ENCODE data around the gene TREML4. TPM values are rescaled to one million over a fixed set of nuclear protein-coding genes. Genes with fewer than 3 reads are reported as not detected.

Gene TREML4
- total RNA-seq, 2 experiments from 2014 or later: not detected

DNA sequence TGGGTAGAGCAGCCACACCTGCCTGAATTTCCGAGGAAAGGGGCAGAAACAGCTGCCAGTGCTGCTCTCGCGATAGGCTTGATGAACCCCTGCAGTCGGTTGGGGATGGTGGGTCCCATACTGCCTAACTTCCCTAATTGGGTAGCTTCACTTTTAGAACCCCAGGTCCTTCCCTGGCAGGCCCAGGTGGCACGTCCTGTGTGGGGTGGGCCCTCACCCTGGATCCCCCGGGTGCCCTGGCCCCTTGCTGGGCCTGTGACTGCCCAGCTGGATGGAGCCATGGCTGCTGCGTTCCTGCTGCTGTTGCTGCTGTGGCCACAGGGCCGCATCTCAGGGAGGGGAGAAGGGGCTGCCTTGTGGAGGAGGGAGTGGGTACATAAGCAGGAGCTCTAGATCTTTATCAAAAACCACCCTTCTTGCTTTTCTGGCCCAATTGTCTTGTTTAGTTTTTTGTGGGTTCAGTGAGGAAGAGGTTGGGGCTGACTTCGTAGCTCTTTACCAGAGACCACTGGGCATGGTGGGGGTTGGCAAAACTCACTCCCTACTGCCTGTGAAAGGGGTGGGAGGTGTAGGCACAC lies 19.2 kb downstream of the TREML4 start:
- Mint-ChIP-seq H3K27me3 (no peaks in the 10 kb centered on the region), H3K4me1 (ENCODE audit: low read depth) (peaks cover 12% of the 10 kb centered on the region), H3K4me3 (no peak overlapping the region), H3K9me3 (no peaks in the 10 kb centered on the region), H3K27ac (no peak overlapping the region), H3K36me3 (ENCODE audit: low read depth) (no peaks in the 10 kb centered on the region)
- intact Hi-C loops (cut with micrococcal nuclease): no loop called here
- no peak for ATAC-seq
- ChIA-PET POLR2A (no interaction called here), CTCF (interaction anchor here (0.7 kb wide), 1 partner anchor 121 kb away, joined by 3 read pairs; no protein-coding TSS in a partner anchor)
- DNase-seq: no peak
- TF ChIP-seq CTCF (IDR thresholded peaks at IDR 0.05): no peak

DNA sequence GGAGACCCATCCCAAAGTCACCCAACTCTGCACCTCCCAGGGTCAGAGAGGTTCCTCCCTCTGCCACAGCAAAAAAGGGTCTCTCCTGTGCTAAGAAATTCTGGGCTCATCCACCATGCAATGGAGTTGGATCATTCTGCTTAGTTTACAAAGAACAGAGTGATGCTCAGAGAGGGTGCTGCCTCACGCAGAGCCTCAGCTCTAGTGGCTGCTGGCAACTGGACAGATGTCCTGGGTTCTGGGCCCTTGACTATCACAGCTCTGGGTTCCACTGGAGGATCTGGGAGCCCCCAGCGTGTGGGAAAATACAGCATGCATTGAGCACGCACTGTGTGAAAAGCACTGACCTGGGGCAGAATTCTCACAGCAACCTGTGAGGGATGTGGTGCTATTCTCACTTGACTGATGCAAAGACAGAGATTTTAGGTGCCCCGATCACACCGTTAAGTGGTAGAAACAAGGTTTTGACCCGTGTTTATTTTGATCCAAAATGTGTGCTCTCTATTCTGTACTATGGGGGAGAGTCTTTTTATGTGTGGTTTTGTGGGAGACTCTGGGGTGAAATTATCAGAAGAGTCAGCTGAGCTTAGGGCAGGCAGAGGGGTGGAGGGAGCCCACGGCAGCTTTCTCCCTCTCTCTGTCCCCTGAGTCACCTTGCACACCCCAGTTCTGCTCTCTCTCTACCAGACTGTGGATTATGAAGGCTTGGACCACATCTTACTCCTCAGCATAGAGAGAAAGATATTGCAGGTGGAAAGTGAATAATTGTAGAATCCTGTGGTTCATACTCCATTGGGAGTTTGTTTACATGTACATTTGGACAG lies 19.9 kb downstream of the TREML4 start:
- Mint-ChIP-seq H3K27me3 (no peaks in the 10 kb centered on the region), H3K27ac (no peak overlapping the region), H3K4me3 (no peak overlapping the region), H3K4me1 (ENCODE audit: low read depth) (peaks cover 12% of the 10 kb centered on the region), H3K36me3 (ENCODE audit: low read depth) (no peaks in the 10 kb centered on the region), H3K9me3 (no peaks in the 10 kb centered on the region)
- TF ChIP-seq CTCF (IDR thresholded peaks at IDR 0.05): no peak
- intact Hi-C loops (cut with micrococcal nuclease): no loop called here
- CTCF ChIA-PET: interaction anchor here (0.7 to 1.8 kb wide), 2 partner anchors 87 to 120 kb away, joined by 3 to 4 read pairs; no protein-coding TSS in a partner anchor
- POLR2A ChIA-PET: no interaction called here
- ATAC-seq: no peak
- DNase-seq: no peak

- POLR2A ChIA-PET: no interaction called here
- no peak for ATAC-seq
These were observed 24.4 kb downstream of the TREML4 start for GRCh38 chr6:41252401-41253169.

DNA sequence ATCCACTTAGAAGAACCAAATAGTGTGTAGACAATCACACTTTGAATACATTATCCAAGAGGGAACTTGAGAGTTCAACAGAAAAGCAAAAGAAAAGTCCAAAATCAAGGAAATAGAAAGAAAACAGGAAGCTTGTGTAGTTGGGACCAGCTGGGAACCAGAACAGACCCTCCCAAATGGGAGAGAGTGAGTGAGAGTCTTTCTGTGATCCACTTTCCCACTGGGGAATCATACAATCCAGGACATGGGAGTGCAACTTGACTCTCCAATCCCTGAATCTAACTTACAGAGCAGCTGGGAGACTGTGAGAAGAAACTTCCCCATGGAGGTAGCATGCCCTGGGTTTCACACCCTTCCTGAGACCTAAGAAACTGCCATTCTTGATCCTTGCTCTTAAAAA lies 27.0 kb downstream of the TREML4 start:
- ChIA-PET CTCF (interaction anchor here (1.5 kb wide), 1 partner anchor 17 kb away, joined by 3 read pairs; no protein-coding TSS in a partner anchor), POLR2A (interaction anchor here (0.6 kb wide), 1 partner anchor 490 kb away, joined by 3 read pairs; no protein-coding TSS in a partner anchor)
- H3K9me3 Mint-ChIP-seq: peaks cover 8% of the 10 kb centered on the region

More at GRCh38 chr6:41252401-41253169, 24.4 kb downstream of the TREML4 start:
- H3K4me3 Mint-ChIP-seq: no peak overlapping the region
- H3K9me3 Mint-ChIP-seq: no peaks in the 10 kb centered on the region
- H3K27ac Mint-ChIP-seq: no peak overlapping the region
- no peaks in the 10 kb centered on the region for H3K27me3 Mint-ChIP-seq
- intact Hi-C loops (cut with micrococcal nuclease): no loop called here
- peaks cover 18% of the 10 kb centered on the region for H3K4me1 Mint-ChIP-seq (ENCODE audit: low read depth)
- DNase-seq: no peak
- TF ChIP-seq CTCF (IDR thresholded peaks at IDR 0.05): no peak
- CTCF ChIA-PET: interaction anchor here (1.0 kb wide), 1 partner anchor 32 kb away, joined by 3 read pairs; no protein-coding TSS in a partner anchor
- H3K36me3 Mint-ChIP-seq (ENCODE audit: low read depth): no peaks in the 10 kb centered on the region

More for the DNA sequence above, 27.0 kb downstream of the TREML4 start:
- DNase-seq (no peak), ATAC-seq (no peak)
- peaks cover 8% of the 10 kb centered on the region for H3K4me1 Mint-ChIP-seq (ENCODE audit: low read depth)
- H3K27me3 Mint-ChIP-seq: peaks cover 1% of the 10 kb centered on the region
- H3K36me3 Mint-ChIP-seq (ENCODE audit: low read depth): no peaks in the 10 kb centered on the region
- H3K27ac Mint-ChIP-seq: no peak overlapping the region
- intact Hi-C loops (cut with micrococcal nuclease): no loop called here
- TF ChIP-seq CTCF (IDR thresholded peaks at IDR 0.05): no peak
- H3K4me3 Mint-ChIP-seq: no peak overlapping the region

Measured in activated CD8-positive, alpha-beta T cell treated with anti-CD3 and anti-CD28 coated beads for 36 hours (primary cell).